SK-N-SH (cell line): Measurements from ENCODE around the gene FBXO33.

Source experiments
- CHD2 ChIP-seq: fragments of 150-350 bp; IDR thresholded peaks from 2 replicates; pipeline ENCODE4 v1.6.1; 2018; ENCODE audit warnings: low read length; ENCODE audit not compliant: partially characterized antibody
- RAD21 ChIP-seq: IDR thresholded peaks from 2 replicates; pipeline ENCODE4 v1.6.1; 2012; ENCODE audit warnings: mild to moderate bottlenecking, low read length
- RFX5 ChIP-seq: IDR thresholded peaks from 2 replicates; pipeline ENCODE4 v1.6.1; 2012; ENCODE audit warnings: mild to moderate bottlenecking, improper control_type of control experiment, low read length
- SIN3A ChIP-seq: IDR thresholded peaks from 2 replicates; pipeline ENCODE4 v1.6.1; 2012; ENCODE audit warnings: low read depth, mild to moderate bottlenecking, low read length, moderate library complexity, borderline replicate concordance
- TF ChIP-seq, protein P1 (sequence below): fragments of 200-600 bp; sonication (generic); IDR thresholded peaks from 2 replicates; pipeline ENCODE4 v1.6.1; 2017; ENCODE audit warnings: antibody characterized with exemption, mild to moderate bottlenecking, moderate library complexity
- TF ChIP-seq, protein P2 (sequence below): fragments of 150-350 bp; IDR thresholded peaks from 2 replicates; pipeline ENCODE4 v1.6.1; 2017; ENCODE audit warnings: antibody characterized with exemption, low read length, low read depth, borderline replicate concordance
- TF ChIP-seq, protein P3 (sequence below): fragments of 150-350 bp; IDR thresholded peaks from 2 replicates; pipeline ENCODE4 v1.6.1; 2016; ENCODE audit warnings: mild to moderate bottlenecking, low read depth, low read length

DNA sequence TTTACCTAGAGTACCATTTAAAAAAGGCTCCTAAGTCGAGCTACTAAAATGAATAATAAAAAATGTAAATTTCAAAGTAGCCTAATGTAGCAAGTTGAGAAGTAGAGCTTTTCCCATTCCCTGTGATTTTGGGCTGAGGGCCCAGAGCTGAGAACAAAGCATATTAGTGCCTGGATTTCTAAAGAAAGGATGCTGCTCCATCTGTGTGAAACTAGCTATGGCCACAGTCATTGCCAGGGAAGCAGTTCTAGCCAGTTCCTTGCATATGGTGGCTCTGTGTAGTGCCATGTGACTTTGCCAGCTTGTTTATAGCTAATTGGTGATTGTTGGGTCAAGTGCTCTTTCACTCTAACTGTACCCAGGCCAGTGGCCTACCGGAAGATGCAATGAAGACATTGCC is 20.4 kb upstream of the FBXO33 start:
- TF ChIP-seq, protein P1, sequence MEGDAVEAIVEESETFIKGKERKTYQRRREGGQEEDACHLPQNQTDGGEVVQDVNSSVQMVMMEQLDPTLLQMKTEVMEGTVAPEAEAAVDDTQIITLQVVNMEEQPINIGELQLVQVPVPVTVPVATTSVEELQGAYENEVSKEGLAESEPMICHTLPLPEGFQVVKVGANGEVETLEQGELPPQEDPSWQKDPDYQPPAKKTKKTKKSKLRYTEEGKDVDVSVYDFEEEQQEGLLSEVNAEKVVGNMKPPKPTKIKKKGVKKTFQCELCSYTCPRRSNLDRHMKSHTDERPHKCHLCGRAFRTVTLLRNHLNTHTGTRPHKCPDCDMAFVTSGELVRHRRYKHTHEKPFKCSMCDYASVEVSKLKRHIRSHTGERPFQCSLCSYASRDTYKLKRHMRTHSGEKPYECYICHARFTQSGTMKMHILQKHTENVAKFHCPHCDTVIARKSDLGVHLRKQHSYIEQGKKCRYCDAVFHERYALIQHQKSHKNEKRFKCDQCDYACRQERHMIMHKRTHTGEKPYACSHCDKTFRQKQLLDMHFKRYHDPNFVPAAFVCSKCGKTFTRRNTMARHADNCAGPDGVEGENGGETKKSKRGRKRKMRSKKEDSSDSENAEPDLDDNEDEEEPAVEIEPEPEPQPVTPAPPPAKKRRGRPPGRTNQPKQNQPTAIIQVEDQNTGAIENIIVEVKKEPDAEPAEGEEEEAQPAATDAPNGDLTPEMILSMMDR: no peak
- no peak for TF ChIP-seq RFX5
- no peak for TF ChIP-seq CHD2
- TF ChIP-seq SIN3A: no peak
- TF ChIP-seq, protein P2, sequence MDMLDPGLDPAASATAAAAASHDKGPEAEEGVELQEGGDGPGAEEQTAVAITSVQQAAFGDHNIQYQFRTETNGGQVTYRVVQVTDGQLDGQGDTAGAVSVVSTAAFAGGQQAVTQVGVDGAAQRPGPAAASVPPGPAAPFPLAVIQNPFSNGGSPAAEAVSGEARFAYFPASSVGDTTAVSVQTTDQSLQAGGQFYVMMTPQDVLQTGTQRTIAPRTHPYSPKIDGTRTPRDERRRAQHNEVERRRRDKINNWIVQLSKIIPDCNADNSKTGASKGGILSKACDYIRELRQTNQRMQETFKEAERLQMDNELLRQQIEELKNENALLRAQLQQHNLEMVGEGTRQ: no peak
- TF ChIP-seq, protein P3, sequence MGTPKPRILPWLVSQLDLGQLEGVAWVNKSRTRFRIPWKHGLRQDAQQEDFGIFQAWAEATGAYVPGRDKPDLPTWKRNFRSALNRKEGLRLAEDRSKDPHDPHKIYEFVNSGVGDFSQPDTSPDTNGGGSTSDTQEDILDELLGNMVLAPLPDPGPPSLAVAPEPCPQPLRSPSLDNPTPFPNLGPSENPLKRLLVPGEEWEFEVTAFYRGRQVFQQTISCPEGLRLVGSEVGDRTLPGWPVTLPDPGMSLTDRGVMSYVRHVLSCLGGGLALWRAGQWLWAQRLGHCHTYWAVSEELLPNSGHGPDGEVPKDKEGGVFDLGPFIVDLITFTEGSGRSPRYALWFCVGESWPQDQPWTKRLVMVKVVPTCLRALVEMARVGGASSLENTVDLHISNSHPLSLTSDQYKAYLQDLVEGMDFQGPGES: no peak
- TF ChIP-seq RAD21: no peak
